Panc1 (cell line): Measurements from ENCODE around the gene DCBLD1.

Experiments
- POLR2AphosphoS5 ChIP-seq: IDR thresholded peaks from 2 replicates; pipeline ENCODE4 v1.6.1; 2012; ENCODE audit warnings: mild to moderate bottlenecking, low read depth, low read length, moderate library complexity
- TCF7L2 ChIP-seq: IDR thresholded peaks from 2 replicates; pipeline ENCODE4 v1.6.1; 2011; ENCODE audit warnings: mild to moderate bottlenecking, low read depth, low read length, inconsistent platforms
- TF ChIP-seq, protein P1 (sequence below): fragments of 450-650 bp; IDR thresholded peaks from 2 replicates; pipeline ENCODE4 v1.5.1; 2017; ENCODE audit warnings: mild to moderate bottlenecking

DNA sequence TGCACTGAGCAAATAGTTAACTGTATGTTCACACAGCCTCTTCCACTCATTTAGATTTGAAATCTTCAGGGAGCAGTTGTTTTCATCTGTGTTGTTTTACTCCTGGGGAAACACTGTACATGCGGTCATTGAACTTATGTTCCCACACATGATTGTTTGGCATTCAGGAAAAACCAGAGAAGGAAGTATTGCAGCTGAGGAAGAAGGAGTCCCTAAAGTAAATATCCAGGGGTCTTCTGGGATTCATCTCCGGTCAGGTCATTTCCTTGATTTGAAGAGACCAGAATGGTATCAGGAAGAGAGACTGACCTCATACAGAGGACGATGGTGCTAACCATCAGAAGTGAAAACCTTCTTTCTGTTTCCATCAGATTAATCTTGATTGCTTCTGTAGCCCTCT, 52.5 kb downstream of the DCBLD1 start:
- TF ChIP-seq, protein P1, sequence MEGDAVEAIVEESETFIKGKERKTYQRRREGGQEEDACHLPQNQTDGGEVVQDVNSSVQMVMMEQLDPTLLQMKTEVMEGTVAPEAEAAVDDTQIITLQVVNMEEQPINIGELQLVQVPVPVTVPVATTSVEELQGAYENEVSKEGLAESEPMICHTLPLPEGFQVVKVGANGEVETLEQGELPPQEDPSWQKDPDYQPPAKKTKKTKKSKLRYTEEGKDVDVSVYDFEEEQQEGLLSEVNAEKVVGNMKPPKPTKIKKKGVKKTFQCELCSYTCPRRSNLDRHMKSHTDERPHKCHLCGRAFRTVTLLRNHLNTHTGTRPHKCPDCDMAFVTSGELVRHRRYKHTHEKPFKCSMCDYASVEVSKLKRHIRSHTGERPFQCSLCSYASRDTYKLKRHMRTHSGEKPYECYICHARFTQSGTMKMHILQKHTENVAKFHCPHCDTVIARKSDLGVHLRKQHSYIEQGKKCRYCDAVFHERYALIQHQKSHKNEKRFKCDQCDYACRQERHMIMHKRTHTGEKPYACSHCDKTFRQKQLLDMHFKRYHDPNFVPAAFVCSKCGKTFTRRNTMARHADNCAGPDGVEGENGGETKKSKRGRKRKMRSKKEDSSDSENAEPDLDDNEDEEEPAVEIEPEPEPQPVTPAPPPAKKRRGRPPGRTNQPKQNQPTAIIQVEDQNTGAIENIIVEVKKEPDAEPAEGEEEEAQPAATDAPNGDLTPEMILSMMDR = no peak
- TF ChIP-seq TCF7L2 (no peak), POLR2AphosphoS5 (no peak)
